A673 (cell line): ENCODE measurements around the gene SORCS3. TPM values are rescaled to one million over a fixed set of nuclear protein-coding genes. Genes with fewer than 3 reads are reported as not detected.

Experiments
- BruUV-seq: library from RNA; stranded (reverse); fragments of 400-500 nt; replicated peaks from 2 replicates; lab custom pipeline; 2021; lab: Mats Ljungman, UMichigan
- CTCF ChIA-PET: fragments of 300-600 bp; sonication (Branson Sonifier 250); formaldehyde crosslinking; loops from one replicate; lab custom pipeline; 2022; ENCODE audit warnings: antibody characterized with exemption; lab: Charles Lee
- POLR2A ChIA-PET: fragments of 300-600 bp; sonication (Branson Sonifier 250); formaldehyde crosslinking; loops from one replicate; lab custom pipeline; 2022; ENCODE audit warnings: antibody characterized with exemption; ENCODE audit not compliant: low non-redundant PET; lab: Charles Lee
- DNase-seq: peaks from one replicate; pipeline ENCODE4 v3.0.0-alpha.2; 2015; ENCODE audit warnings: low spot score
- H3K27ac ChIP-seq: fragments of 200-600 bp; sonication (generic); 2 replicates; pipeline ENCODE4 v1.5.1; 2016; ENCODE audit warnings: mixed run types, low read depth, mild to moderate bottlenecking, mixed read lengths, antibody characterized with exemption, low read length; ENCODE audit not compliant: poor library complexity, severe bottlenecking
- H3K27me3 ChIP-seq: fragments of 200-600 bp; sonication (generic); replicated peaks from 2 replicates; pipeline ENCODE4 v1.6.1; 2017; ENCODE audit warnings: mixed run types, low read depth, mild to moderate bottlenecking, mixed read lengths, antibody characterized with exemption, low read length; ENCODE audit not compliant: insufficient read depth, poor library complexity
- H3K36me3 ChIP-seq: fragments of 200-600 bp; sonication (generic); 2 replicates; pipeline ENCODE4 v1.6.1; 2016; ENCODE audit warnings: mixed run types, mild to moderate bottlenecking, mixed read lengths, antibody characterized with exemption, low read length; ENCODE audit not compliant: insufficient read depth, poor library complexity, severe bottlenecking
- H3K4me1 ChIP-seq: fragments of 200-600 bp; sonication (generic); 2 replicates; pipeline ENCODE4 v1.6.1; 2017; ENCODE audit warnings: mixed run types, mild to moderate bottlenecking, mixed read lengths, antibody characterized with exemption, low read length; ENCODE audit not compliant: insufficient read depth, poor library complexity, severe bottlenecking
- H3K4me3 ChIP-seq: fragments of 200-600 bp; sonication (generic); 2 replicates; pipeline ENCODE4 v1.5.1; 2016; ENCODE audit warnings: low read depth, mixed run types, mild to moderate bottlenecking, mixed read lengths, low read length; ENCODE audit not compliant: poor library complexity, severe bottlenecking
- H3K9me3 ChIP-seq: fragments of 200-600 bp; sonication (generic); 2 replicates; pipeline ENCODE4 v1.6.1; 2016; ENCODE audit warnings: mixed run types, low read depth, mild to moderate bottlenecking, mixed read lengths, antibody characterized with exemption, low read length; ENCODE audit not compliant: poor library complexity, severe bottlenecking
- CTCF ChIP-seq: fragments of 300-800, 200-600 bp; sonication (generic); conservative IDR thresholded peaks from 2 replicates; pipeline ENCODE4 v1.5.1; 2017; ENCODE audit warnings: low read depth, mild to moderate bottlenecking, antibody characterized with exemption, low read length, moderate library complexity, mixed read lengths
- EZH2 ChIP-seq: fragments of 200-600 bp; sonication (generic); IDR thresholded peaks from 2 replicates; pipeline ENCODE4 v1.6.1; 2017; ENCODE audit warnings: borderline replicate concordance, low read depth, mild to moderate bottlenecking, mixed read lengths, antibody characterized with exemption, low read length; ENCODE audit not compliant: poor library complexity, severe bottlenecking
- intact Hi-C: fragments of 100-400 bp; cut with micrococcal nuclease; formaldehyde crosslinking; loops from one replicate; pipeline ENCODE4 v1.10.0; 2022; ENCODE audit not compliant: unreplicated experiment
- total RNA-seq: library from RNA; stranded (reverse); gene quantifications from 2 replicates; pipeline ENCODE4 v1.2.3, GENCODE V29; 2021

SORCS3 gene
- total RNA-seq, 1 experiment from 2014 or later: not detected

- H3K4me1 ChIP-seq: no peaks in the 10 kb centered on the region
- H3K4me3 ChIP-seq: no peak overlapping the region
- H3K9me3 ChIP-seq: no peaks in the 10 kb centered on the region
- H3K36me3 ChIP-seq: no peaks in the 10 kb centered on the region
- H3K27ac ChIP-seq: no peak overlapping the region
- H3K27me3 ChIP-seq: peaks cover 89% of the 10 kb centered on the region
- ChIA-PET CTCF (no interaction called here), POLR2A (no interaction called here)
- no TSS peak for BruUV-seq
- no peak for DNase-seq
- TF ChIP-seq CTCF (no peak), EZH2 (no peak)
- intact Hi-C loops: no loop called here
These were observed 461.9 kb downstream of the SORCS3 start for GRCh38 chr10:105102977-105103376.

GRCh38 chr10:105104297-105104696 is 463.2 kb downstream of the SORCS3 start:
- Histone ChIP-seq H3K27me3 (peaks cover 89% of the 10 kb centered on the region), H3K27ac (no peak overlapping the region), H3K4me3 (no peak overlapping the region), H3K9me3 (no peaks in the 10 kb centered on the region), H3K4me1 (no peaks in the 10 kb centered on the region), H3K36me3 (no peaks in the 10 kb centered on the region)
- ChIA-PET CTCF (no interaction called here), POLR2A (no interaction called here)
- no peak for DNase-seq
- intact Hi-C loops: no loop called here
- no TSS peak for BruUV-seq
- TF ChIP-seq CTCF: no peak
- no peak for TF ChIP-seq EZH2

- no peak overlapping the region for H3K4me3 ChIP-seq
- H3K4me1 ChIP-seq: no peaks in the 10 kb centered on the region
- no peaks in the 10 kb centered on the region for H3K36me3 ChIP-seq
- ChIA-PET CTCF (no interaction called here), POLR2A (no interaction called here)
- BruUV-seq: no TSS peak
- intact Hi-C loops: no loop called here
- no peak for TF ChIP-seq CTCF
- TF ChIP-seq EZH2: no peak
- no peak for DNase-seq
- peaks cover 86% of the 10 kb centered on the region for H3K27me3 ChIP-seq
- H3K27ac ChIP-seq: no peak overlapping the region
- H3K9me3 ChIP-seq: no peaks in the 10 kb centered on the region
These were observed 468.1 kb downstream of the SORCS3 start for GRCh38 chr10:105109164-105109563.
